HL-60 (cell line): Measurements from ENCODE around the gene SLAMF6.

Source experiments
- GABPA ChIP-seq: IDR thresholded peaks from 2 replicates; pipeline ENCODE4 v1.6.1; 2012; ENCODE audit warnings: low read depth
- TF ChIP-seq, protein P1 (sequence below): IDR thresholded peaks from one replicate; pipeline ENCODE4 v1.5.1; 2011; ENCODE audit warnings: low read length, control low read depth, inconsistent platforms; ENCODE audit not compliant: insufficient read depth

DNA sequence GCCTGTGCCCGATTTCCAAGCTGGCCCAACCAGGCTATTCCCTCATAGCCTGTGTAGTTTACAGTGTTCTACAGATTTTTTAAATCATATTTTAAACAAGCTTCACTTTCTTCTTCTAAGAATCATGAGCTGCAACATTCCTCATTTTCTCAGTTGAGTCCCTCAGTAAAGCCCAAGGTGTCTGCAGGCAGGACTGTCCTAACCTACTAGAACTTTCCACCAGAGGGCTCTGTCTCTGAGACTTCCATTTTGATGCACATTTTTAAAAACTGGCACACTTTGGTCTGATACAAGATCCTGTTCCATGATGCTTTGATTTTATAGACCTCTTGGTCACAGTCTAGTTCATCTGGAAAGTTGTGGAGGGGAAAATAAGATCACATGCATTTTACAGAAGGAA is 21.6 kb upstream of the SLAMF6 start:
- no peak for TF ChIP-seq GABPA
- TF ChIP-seq, protein P1, sequence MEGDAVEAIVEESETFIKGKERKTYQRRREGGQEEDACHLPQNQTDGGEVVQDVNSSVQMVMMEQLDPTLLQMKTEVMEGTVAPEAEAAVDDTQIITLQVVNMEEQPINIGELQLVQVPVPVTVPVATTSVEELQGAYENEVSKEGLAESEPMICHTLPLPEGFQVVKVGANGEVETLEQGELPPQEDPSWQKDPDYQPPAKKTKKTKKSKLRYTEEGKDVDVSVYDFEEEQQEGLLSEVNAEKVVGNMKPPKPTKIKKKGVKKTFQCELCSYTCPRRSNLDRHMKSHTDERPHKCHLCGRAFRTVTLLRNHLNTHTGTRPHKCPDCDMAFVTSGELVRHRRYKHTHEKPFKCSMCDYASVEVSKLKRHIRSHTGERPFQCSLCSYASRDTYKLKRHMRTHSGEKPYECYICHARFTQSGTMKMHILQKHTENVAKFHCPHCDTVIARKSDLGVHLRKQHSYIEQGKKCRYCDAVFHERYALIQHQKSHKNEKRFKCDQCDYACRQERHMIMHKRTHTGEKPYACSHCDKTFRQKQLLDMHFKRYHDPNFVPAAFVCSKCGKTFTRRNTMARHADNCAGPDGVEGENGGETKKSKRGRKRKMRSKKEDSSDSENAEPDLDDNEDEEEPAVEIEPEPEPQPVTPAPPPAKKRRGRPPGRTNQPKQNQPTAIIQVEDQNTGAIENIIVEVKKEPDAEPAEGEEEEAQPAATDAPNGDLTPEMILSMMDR: peak; percentile 31
